ENCODE measurements around the gene UGCG.

The UGCG gene

GRCh38 chr9:111966124-111966723, 69.6 kb downstream of the UGCG start:
- TF ChIP-seq FOXM1 (IDR thresholded peaks at IDR 0.05; ENCODE audit: borderline replicate concordance, low read depth) (no peak), TAF1 (IDR thresholded peaks at IDR 0.05; ENCODE audit: low read depth) (no peak), TCF12 (IDR thresholded peaks at IDR 0.05; ENCODE audit: low read depth) (no peak), CREB1 (IDR thresholded peaks at IDR 0.05; ENCODE audit: low read depth) (no peak), NFIC (IDR thresholded peaks at IDR 0.05) (no peak), TEAD4 (IDR thresholded peaks at IDR 0.05) (no peak), RAD21 (IDR thresholded peaks at IDR 0.05; ENCODE audit: low read depth) (no peak), ZBTB7A (IDR thresholded peaks at IDR 0.05; ENCODE audit: low read depth) (no peak), USF1 (IDR thresholded peaks at IDR 0.05) (no peak), REST (IDR thresholded peaks at IDR 0.05; ENCODE audit: low read depth) (no peak), CEBPB (IDR thresholded peaks at IDR 0.05) (no peak), EGR1 (IDR thresholded peaks at IDR 0.05) (no peak), YY1 (IDR thresholded peaks at IDR 0.05; ENCODE audit: low read depth) (no peak), MAX (IDR thresholded peaks at IDR 0.05) (no peak), EP300 (IDR thresholded peaks at IDR 0.05; ENCODE audit: borderline replicate concordance) (no peak)

GRCh38 chr9:111966861-111967291, 70.3 kb downstream of the UGCG start:
- TF ChIP-seq MAX (IDR thresholded peaks at IDR 0.05) (no peak), FOXM1 (IDR thresholded peaks at IDR 0.05; ENCODE audit: borderline replicate concordance, low read depth) (no peak), TAF1 (IDR thresholded peaks at IDR 0.05; ENCODE audit: low read depth) (no peak), EGR1 (IDR thresholded peaks at IDR 0.05) (no peak), RAD21 (IDR thresholded peaks at IDR 0.05; ENCODE audit: low read depth) (no peak), YY1 (IDR thresholded peaks at IDR 0.05; ENCODE audit: low read depth) (no peak), REST (IDR thresholded peaks at IDR 0.05; ENCODE audit: low read depth) (no peak), NFIC (IDR thresholded peaks at IDR 0.05) (no peak), TCF12 (IDR thresholded peaks at IDR 0.05; ENCODE audit: low read depth) (no peak)

- TF ChIP-seq TCF12 (IDR thresholded peaks at IDR 0.05; ENCODE audit: low read depth) (no peak), YY1 (IDR thresholded peaks at IDR 0.05; ENCODE audit: low read depth) (no peak), MAX (IDR thresholded peaks at IDR 0.05) (no peak), EGR1 (IDR thresholded peaks at IDR 0.05) (no peak), TAF1 (IDR thresholded peaks at IDR 0.05; ENCODE audit: low read depth) (no peak), USF1 (IDR thresholded peaks at IDR 0.05) (no peak), RAD21 (IDR thresholded peaks at IDR 0.05; ENCODE audit: low read depth) (no peak), CEBPB (IDR thresholded peaks at IDR 0.05) (no peak), NFIC (IDR thresholded peaks at IDR 0.05) (no peak), REST (IDR thresholded peaks at IDR 0.05; ENCODE audit: low read depth) (no peak), ZBTB7A (IDR thresholded peaks at IDR 0.05; ENCODE audit: low read depth) (no peak), CREB1 (IDR thresholded peaks at IDR 0.05; ENCODE audit: low read depth) (no peak), EP300 (IDR thresholded peaks at IDR 0.05; ENCODE audit: borderline replicate concordance) (no peak), FOXM1 (IDR thresholded peaks at IDR 0.05; ENCODE audit: borderline replicate concordance, low read depth) (no peak), TEAD4 (IDR thresholded peaks at IDR 0.05) (no peak)
Observed at GRCh38 chr9:111967621-111968020, 71.0 kb downstream of the UGCG start.

- TF ChIP-seq TEAD4 (IDR thresholded peaks at IDR 0.05) (no peak), EP300 (IDR thresholded peaks at IDR 0.05; ENCODE audit: borderline replicate concordance) (no peak), NFIC (IDR thresholded peaks at IDR 0.05) (no peak), EGR1 (IDR thresholded peaks at IDR 0.05) (no peak), RAD21 (IDR thresholded peaks at IDR 0.05; ENCODE audit: low read depth) (no peak), TCF12 (IDR thresholded peaks at IDR 0.05; ENCODE audit: low read depth) (no peak), YY1 (IDR thresholded peaks at IDR 0.05; ENCODE audit: low read depth) (no peak), REST (IDR thresholded peaks at IDR 0.05; ENCODE audit: low read depth) (no peak), CEBPB (IDR thresholded peaks at IDR 0.05) (no peak), ZBTB7A (IDR thresholded peaks at IDR 0.05; ENCODE audit: low read depth) (no peak), USF1 (IDR thresholded peaks at IDR 0.05) (no peak), CREB1 (IDR thresholded peaks at IDR 0.05; ENCODE audit: low read depth) (no peak), TAF1 (IDR thresholded peaks at IDR 0.05; ENCODE audit: low read depth) (no peak), FOXM1 (IDR thresholded peaks at IDR 0.05; ENCODE audit: borderline replicate concordance, low read depth) (no peak), MAX (IDR thresholded peaks at IDR 0.05) (no peak)
Observed at GRCh38 chr9:111969061-111969460, 72.4 kb downstream of the UGCG start.
